HEK293 (cell line): ENCODE data around the gene DNAJC22.

Experiments used
- GLIS1 ChIP-seq: fragments of 450-650 bp; formaldehyde crosslinking; IDR thresholded peaks from 2 replicates; pipeline ENCODE4 v1.5.1; 2016; ENCODE audit warnings: missing biosample characterization, missing genetic modification characterization
- KLF1 ChIP-seq: fragments of 450-650 bp; formaldehyde crosslinking; IDR thresholded peaks from 2 replicates; pipeline ENCODE4 v1.5.1; 2016; ENCODE audit warnings: missing biosample characterization, missing genetic modification characterization
- KLF10 ChIP-seq: fragments of 450-650 bp; IDR thresholded peaks from 2 replicates; pipeline ENCODE4 v1.5.1; 2018; ENCODE audit warnings: missing biosample characterization, mild to moderate bottlenecking, missing genetic modification characterization
- PRDM1 ChIP-seq: fragments of 450-650 bp; formaldehyde crosslinking; IDR thresholded peaks from 2 replicates; pipeline ENCODE4; 2016; ENCODE audit warnings: missing biosample characterization, missing genetic modification characterization
- SCRT2 ChIP-seq: fragments of 450-650 bp; formaldehyde crosslinking; IDR thresholded peaks from 2 replicates; pipeline ENCODE4 v1.5.1; 2016; ENCODE audit warnings: missing biosample characterization, missing genetic modification characterization
- SP2 ChIP-seq: fragments of 450-650 bp; formaldehyde crosslinking; IDR thresholded peaks from 2 replicates; pipeline ENCODE4 v1.5.1; 2016; ENCODE audit warnings: missing biosample characterization, missing genetic modification characterization
- TRIM28 ChIP-seq: IDR thresholded peaks from 2 replicates; pipeline ENCODE4 v1.6.1; 2011; ENCODE audit warnings: low read length, control low read depth, borderline replicate concordance
- ZBTB8A ChIP-seq: fragments of 450-650 bp; formaldehyde crosslinking; IDR thresholded peaks from 2 replicates; pipeline ENCODE4 v1.5.1; 2016; ENCODE audit warnings: missing biosample characterization, missing genetic modification characterization
- ZFP41 ChIP-seq: fragments of 450-650 bp; formaldehyde crosslinking; IDR thresholded peaks from 2 replicates; pipeline ENCODE4 v1.5.1; 2016; ENCODE audit warnings: missing biosample characterization, missing genetic modification characterization, borderline replicate concordance
- ZIC2 ChIP-seq: fragments of 450-650 bp; formaldehyde crosslinking; IDR thresholded peaks from 2 replicates; pipeline ENCODE4 v1.5.1; 2016; ENCODE audit warnings: missing biosample characterization, missing genetic modification characterization
- ZNF138 ChIP-seq: fragments of 450-650 bp; formaldehyde crosslinking; IDR thresholded peaks from 2 replicates; pipeline ENCODE4 v1.5.1; 2016; ENCODE audit warnings: missing biosample characterization, missing genetic modification characterization, borderline replicate concordance
- ZNF155 ChIP-seq: fragments of 450-650 bp; formaldehyde crosslinking; IDR thresholded peaks from 2 replicates; pipeline ENCODE4 v1.5.1; 2016; ENCODE audit warnings: missing biosample characterization, missing genetic modification characterization
- ZNF221 ChIP-seq: fragments of 450-650 bp; formaldehyde crosslinking; IDR thresholded peaks from 2 replicates; pipeline ENCODE4 v1.5.1; 2017; ENCODE audit warnings: missing biosample characterization, missing genetic modification characterization, borderline replicate concordance
- ZNF335 ChIP-seq: fragments of 450-650 bp; formaldehyde crosslinking; conservative IDR thresholded peaks from 2 replicates; pipeline ENCODE4 v1.5.1; 2016; ENCODE audit warnings: missing biosample characterization, missing genetic modification characterization
- ZNF404 ChIP-seq: fragments of 450-650 bp; formaldehyde crosslinking; IDR thresholded peaks from 2 replicates; pipeline ENCODE4 v1.5.1; 2017; ENCODE audit warnings: missing biosample characterization, missing genetic modification characterization
- ZNF473 ChIP-seq: fragments of 450-650 bp; formaldehyde crosslinking; IDR thresholded peaks from 2 replicates; pipeline ENCODE4 v1.5.1; 2017; ENCODE audit warnings: missing biosample characterization, missing genetic modification characterization
- ZNF555 ChIP-seq: fragments of 450-650 bp; formaldehyde crosslinking; conservative IDR thresholded peaks from 2 replicates; pipeline ENCODE4 v1.5.1; 2017; ENCODE audit warnings: missing biosample characterization, mild to moderate bottlenecking, missing genetic modification characterization, inconsistent platforms
- ZNF654 ChIP-seq: fragments of 450-650 bp; formaldehyde crosslinking; IDR thresholded peaks from 2 replicates; pipeline ENCODE4 v1.5.1; 2016; ENCODE audit warnings: low read depth, missing biosample characterization, missing genetic modification characterization
- ZNF792 ChIP-seq: fragments of 450-650 bp; formaldehyde crosslinking; IDR thresholded peaks from 2 replicates; pipeline ENCODE4 v1.5.1; 2016; ENCODE audit warnings: missing biosample characterization, missing genetic modification characterization
- ZSCAN16 ChIP-seq: fragments of 450-650 bp; formaldehyde crosslinking; IDR thresholded peaks from 2 replicates; pipeline ENCODE4 v1.5.1; 2016; ENCODE audit warnings: missing biosample characterization, missing genetic modification characterization
- ZSCAN30 ChIP-seq: fragments of 450-650 bp; IDR thresholded peaks from 2 replicates; pipeline ENCODE4 v1.5.1; 2018; ENCODE audit warnings: missing biosample characterization, mild to moderate bottlenecking, missing genetic modification characterization, moderate library complexity
- TF ChIP-seq, protein P1 (sequence below): fragments of 450-650 bp; formaldehyde crosslinking; IDR thresholded peaks from 2 replicates; pipeline ENCODE4 v1.5.1; 2016; ENCODE audit warnings: missing biosample characterization, missing genetic modification characterization
- TF ChIP-seq, protein P2 (sequence below): fragments of 450-650 bp; formaldehyde crosslinking; IDR thresholded peaks from 2 replicates; pipeline ENCODE4 v1.5.1; 2016; ENCODE audit warnings: missing biosample characterization, missing genetic modification characterization
- TF ChIP-seq, protein P3 (sequence below): fragments of 450-650 bp; formaldehyde crosslinking; IDR thresholded peaks from 2 replicates; pipeline ENCODE4 v1.5.1; 2017; ENCODE audit warnings: missing biosample characterization, missing genetic modification characterization
- TF ChIP-seq, protein P4 (sequence below): fragments of 450-650 bp; formaldehyde crosslinking; IDR thresholded peaks from 2 replicates; pipeline ENCODE4 v1.5.1; 2017; ENCODE audit warnings: missing biosample characterization, missing genetic modification characterization
- TF ChIP-seq, protein P5 (sequence below): fragments of 450-650 bp; formaldehyde crosslinking; IDR thresholded peaks from 2 replicates; pipeline ENCODE4; 2016; ENCODE audit warnings: missing biosample characterization, missing genetic modification characterization
- TF ChIP-seq, protein P6 (sequence below): fragments of 450-650 bp; formaldehyde crosslinking; IDR thresholded peaks from 2 replicates; pipeline ENCODE4 v1.5.1; 2016; ENCODE audit warnings: missing biosample characterization, missing genetic modification characterization

DNAJC22 gene

DNA sequence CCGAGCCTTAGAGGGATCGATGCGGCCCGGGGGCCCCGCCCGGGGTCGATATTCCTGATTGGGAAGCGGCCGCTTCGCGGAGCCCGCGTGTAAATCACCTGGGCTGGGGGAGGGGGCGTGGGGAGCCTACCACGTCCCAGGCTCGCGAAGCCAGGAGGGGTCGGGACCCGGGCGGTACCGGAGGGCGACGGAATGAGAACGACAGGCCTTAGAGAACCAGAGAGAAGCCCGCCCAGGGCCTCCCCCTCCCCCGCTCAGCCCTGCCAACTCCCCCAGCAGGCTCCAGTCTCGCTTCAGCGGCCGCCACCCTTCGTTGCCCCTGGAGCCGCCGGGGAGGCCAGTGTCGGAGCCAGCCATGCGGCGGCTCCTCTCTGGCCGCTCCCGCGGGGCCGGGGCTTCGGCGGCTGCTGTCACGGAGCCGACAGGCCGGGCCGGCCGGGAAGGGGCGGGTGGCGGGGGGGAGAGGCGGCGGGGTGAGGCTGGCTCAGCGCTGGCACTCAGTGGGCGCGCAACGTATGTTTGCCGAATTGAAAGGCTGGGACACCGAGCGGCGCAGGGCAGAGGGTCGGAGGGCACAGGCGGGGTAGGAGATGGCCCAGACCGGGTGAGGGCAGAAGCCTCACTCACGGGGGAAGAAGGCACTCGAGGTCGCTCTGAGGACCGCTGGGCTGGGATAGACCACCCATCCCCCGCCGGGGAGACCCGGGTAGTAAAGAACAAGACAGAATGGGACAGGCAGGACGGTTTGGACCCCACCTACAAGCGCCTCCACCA, 1.4 kb upstream of the DNAJC22 start (continued):
- TF ChIP-seq KLF10 (tag by site-specific recombination) (no peak), ZNF138 (tag by site-specific recombination) (no peak), ZIC2 (tag by site-specific recombination) (0 out of 2 replicates have a peak, but pooled peaks have one; percentile 9), ZNF155 (tag by site-specific recombination) (no peak), ZBTB8A (peak; percentile 39; the same call in 1 of the 2 replicates), ZFP41 (tag by site-specific recombination) (no peak), ZNF473 (no peak), ZNF792 (tag by site-specific recombination) (no peak), TRIM28 (no peak), ZSCAN16 (tag by site-specific recombination) (no peak), ZSCAN30 (tag by site-specific recombination) (0 out of 2 replicates have a peak, but pooled peaks have one; percentile 34), KLF1 (tag by site-specific recombination) (peak; percentile 45; the same call in 1 of the 2 replicates), ZNF555 (tag by site-specific recombination) (no peak), ZNF335 (tag by site-specific recombination) (peak; percentile 81), ZNF221 (no peak), ZNF404 (tag by site-specific recombination) (no peak), PRDM1 (tag by site-specific recombination) (no peak), ZNF654 (tag by site-specific recombination) (no peak), GLIS1 (tag by site-specific recombination) (peak; percentile 53; the same call in 1 of the 2 replicates), SCRT2 (tag by site-specific recombination) (no peak), SP2 (peak; percentile 17; the same call in 1 of the 2 replicates)
- TF ChIP-seq, protein P1, sequence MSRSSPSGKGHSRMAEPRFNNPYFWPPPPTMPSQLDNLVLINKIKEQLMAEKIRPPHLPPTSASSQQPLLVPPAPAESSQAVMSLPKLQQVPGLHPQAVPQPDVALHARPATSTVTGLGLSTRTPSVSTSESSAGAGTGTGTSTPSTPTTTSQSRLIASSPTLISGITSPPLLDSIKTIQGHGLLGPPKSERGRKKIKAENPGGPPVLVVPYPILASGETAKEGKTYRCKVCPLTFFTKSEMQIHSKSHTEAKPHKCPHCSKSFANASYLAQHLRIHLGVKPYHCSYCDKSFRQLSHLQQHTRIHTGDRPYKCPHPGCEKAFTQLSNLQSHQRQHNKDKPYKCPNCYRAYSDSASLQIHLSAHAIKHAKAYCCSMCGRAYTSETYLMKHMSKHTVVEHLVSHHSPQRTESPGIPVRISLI (tag by site-specific recombination): no peak
- TF ChIP-seq, protein P2, sequence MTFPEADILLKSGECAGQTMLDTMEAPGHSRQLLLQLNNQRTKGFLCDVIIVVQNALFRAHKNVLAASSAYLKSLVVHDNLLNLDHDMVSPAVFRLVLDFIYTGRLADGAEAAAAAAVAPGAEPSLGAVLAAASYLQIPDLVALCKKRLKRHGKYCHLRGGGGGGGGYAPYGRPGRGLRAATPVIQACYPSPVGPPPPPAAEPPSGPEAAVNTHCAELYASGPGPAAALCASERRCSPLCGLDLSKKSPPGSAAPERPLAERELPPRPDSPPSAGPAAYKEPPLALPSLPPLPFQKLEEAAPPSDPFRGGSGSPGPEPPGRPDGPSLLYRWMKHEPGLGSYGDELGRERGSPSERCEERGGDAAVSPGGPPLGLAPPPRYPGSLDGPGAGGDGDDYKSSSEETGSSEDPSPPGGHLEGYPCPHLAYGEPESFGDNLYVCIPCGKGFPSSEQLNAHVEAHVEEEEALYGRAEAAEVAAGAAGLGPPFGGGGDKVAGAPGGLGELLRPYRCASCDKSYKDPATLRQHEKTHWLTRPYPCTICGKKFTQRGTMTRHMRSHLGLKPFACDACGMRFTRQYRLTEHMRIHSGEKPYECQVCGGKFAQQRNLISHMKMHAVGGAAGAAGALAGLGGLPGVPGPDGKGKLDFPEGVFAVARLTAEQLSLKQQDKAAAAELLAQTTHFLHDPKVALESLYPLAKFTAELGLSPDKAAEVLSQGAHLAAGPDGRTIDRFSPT (tag by site-specific recombination): 0 out of 2 replicates have a peak, but pooled peaks have one; percentile 18
- TF ChIP-seq, protein P3, sequence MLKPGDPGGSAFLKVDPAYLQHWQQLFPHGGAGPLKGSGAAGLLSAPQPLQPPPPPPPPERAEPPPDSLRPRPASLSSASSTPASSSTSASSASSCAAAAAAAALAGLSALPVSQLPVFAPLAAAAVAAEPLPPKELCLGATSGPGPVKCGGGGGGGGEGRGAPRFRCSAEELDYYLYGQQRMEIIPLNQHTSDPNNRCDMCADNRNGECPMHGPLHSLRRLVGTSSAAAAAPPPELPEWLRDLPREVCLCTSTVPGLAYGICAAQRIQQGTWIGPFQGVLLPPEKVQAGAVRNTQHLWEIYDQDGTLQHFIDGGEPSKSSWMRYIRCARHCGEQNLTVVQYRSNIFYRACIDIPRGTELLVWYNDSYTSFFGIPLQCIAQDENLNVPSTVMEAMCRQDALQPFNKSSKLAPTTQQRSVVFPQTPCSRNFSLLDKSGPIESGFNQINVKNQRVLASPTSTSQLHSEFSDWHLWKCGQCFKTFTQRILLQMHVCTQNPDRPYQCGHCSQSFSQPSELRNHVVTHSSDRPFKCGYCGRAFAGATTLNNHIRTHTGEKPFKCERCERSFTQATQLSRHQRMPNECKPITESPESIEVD (tag by site-specific recombination): no peak
- TF ChIP-seq, protein P4, sequence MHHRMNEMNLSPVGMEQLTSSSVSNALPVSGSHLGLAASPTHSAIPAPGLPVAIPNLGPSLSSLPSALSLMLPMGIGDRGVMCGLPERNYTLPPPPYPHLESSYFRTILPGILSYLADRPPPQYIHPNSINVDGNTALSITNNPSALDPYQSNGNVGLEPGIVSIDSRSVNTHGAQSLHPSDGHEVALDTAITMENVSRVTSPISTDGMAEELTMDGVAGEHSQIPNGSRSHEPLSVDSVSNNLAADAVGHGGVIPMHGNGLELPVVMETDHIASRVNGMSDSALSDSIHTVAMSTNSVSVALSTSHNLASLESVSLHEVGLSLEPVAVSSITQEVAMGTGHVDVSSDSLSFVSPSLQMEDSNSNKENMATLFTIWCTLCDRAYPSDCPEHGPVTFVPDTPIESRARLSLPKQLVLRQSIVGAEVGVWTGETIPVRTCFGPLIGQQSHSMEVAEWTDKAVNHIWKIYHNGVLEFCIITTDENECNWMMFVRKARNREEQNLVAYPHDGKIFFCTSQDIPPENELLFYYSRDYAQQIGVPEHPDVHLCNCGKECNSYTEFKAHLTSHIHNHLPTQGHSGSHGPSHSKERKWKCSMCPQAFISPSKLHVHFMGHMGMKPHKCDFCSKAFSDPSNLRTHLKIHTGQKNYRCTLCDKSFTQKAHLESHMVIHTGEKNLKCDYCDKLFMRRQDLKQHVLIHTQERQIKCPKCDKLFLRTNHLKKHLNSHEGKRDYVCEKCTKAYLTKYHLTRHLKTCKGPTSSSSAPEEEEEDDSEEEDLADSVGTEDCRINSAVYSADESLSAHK: no peak
- TF ChIP-seq, protein P5, sequence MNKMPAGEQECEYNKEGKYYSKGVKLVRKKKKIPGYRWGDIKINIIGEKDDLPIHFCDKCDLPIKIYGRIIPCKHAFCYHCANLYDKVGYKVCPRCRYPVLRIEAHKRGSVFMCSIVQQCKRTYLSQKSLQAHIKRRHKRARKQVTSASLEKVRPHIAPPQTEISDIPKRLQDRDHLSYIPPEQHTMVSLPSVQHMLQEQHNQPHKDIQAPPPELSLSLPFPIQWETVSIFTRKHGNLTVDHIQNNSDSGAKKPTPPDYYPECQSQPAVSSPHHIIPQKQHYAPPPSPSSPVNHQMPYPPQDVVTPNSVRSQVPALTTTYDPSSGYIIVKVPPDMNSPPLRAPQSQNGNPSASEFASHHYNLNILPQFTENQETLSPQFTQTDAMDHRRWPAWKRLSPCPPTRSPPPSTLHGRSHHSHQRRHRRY: no peak
- TF ChIP-seq, protein P6, sequence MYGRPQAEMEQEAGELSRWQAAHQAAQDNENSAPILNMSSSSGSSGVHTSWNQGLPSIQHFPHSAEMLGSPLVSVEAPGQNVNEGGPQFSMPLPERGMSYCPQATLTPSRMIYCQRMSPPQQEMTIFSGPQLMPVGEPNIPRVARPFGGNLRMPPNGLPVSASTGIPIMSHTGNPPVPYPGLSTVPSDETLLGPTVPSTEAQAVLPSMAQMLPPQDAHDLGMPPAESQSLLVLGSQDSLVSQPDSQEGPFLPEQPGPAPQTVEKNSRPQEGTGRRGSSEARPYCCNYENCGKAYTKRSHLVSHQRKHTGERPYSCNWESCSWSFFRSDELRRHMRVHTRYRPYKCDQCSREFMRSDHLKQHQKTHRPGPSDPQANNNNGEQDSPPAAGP (tag by site-specific recombination): no peak
